Heart left ventricle (tissue), 13 donors: ENCODE measurements around the gene PRSS22.

Source experiments
- POLR2A ChIP-seq, 2 donors: fragments of 450-650 bp; IDR thresholded peaks; one replicate each; pipeline ENCODE4 v1.6.1; 2017; ENCODE audit warnings: antibody characterized with exemption in 2 of 2, mild to moderate bottlenecking in 2 of 2, moderate library complexity in 2 of 2
- TF ChIP-seq, protein P1 (sequence below), 12 donors: fragments of 200-600 bp; sonication (generic) in 4 of 12; IDR thresholded peaks; one replicate each; pipeline versions ENCODE4 v1.5.0 to v1.8.0; 2018 to 2022; ENCODE audit warnings: antibody characterized with exemption in 12 of 12, mild to moderate bottlenecking in 5 of 12
- donor health status: ischemic (EF 13 %, LVEDD 7.1; RV severe dilation, severe dysfunction).
- donor health status: DM: no; HTN: yes; CAD: no.
- donor health status: DM: no; HTN: no; CAD: no.
- donor health status: ischemic (EF 25% LVEDD 6.9; RV normal size, moderate dysfunction).
- donor health status: ischemic (EF 25% LVEDD 5.7; RV mildly dilated, moderate dysfunction).
- donor health status: ischemic (EF 35%, LVEDD 5.7; RV mildly dilated, moderate dysfunction).
- donor health status: nonischemic (EF 11% LVEDD 7.7; RV severe dilation, severe dysfunction).
- donor health status: DM: yes; HTN: yes; CAD: no.
- donor health status: PGD.
- donor health status: ischemic (EF 29% LVEDD 5.4; RV normal size, mild dysfunction).
- donor health status: nonischemic (EF 23%, LVEDD 6.1; RV moderate dilation, normal function).

DNA sequence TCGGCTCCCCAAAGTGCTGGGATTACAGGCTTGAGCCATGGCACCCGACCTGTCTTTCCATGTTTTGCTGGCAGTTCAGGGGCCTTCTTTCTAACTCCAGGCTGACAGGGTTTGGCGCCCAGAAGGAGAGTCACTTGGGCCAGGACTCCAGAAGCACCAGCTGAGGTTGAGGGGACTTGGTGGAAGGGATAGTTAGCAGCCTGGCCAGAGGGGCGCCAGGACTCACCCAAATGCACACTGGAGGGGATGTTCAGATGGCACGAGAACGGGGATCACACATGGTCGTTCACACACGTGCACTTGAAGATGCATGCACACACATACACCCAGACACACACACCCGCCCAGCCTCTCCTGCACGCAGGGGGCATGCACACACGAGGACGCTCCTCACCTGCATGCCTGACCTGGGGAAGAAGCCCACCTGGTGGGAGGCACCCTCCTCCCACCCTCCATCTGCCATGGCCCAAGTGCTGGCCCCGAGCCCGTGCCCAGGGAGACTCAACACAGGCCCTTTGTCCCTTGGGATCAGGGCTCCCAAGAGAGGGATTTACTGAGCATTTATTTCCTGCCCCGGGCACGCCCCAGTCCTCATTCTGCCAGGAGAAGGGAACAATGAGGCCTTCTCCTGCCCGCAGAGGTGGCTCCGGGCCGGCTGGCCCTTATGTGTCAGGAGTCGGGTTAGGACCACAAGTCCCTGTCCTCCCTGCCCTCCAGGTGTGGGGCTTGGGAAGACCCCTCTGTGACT is 43.2 kb downstream of the PRSS22 start:
- TF ChIP-seq, protein P1, sequence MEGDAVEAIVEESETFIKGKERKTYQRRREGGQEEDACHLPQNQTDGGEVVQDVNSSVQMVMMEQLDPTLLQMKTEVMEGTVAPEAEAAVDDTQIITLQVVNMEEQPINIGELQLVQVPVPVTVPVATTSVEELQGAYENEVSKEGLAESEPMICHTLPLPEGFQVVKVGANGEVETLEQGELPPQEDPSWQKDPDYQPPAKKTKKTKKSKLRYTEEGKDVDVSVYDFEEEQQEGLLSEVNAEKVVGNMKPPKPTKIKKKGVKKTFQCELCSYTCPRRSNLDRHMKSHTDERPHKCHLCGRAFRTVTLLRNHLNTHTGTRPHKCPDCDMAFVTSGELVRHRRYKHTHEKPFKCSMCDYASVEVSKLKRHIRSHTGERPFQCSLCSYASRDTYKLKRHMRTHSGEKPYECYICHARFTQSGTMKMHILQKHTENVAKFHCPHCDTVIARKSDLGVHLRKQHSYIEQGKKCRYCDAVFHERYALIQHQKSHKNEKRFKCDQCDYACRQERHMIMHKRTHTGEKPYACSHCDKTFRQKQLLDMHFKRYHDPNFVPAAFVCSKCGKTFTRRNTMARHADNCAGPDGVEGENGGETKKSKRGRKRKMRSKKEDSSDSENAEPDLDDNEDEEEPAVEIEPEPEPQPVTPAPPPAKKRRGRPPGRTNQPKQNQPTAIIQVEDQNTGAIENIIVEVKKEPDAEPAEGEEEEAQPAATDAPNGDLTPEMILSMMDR (IDR thresholded peaks at IDR 0.05) = no peak
- no peak for TF ChIP-seq POLR2A (IDR thresholded peaks at IDR 0.05)
